ENCODE data around the gene SESTD1.

- TF ChIP-seq CTCF (IDR thresholded peaks at IDR 0.05) (no peak), POLR2A (IDR thresholded peaks at IDR 0.05) (no peak)
Observed at GRCh38 chr2:179201869-179202268, 62.8 kb downstream of the SESTD1 start.
